ENCODE data around the gene RASSF10.
"Not testable (repeated sequence)": the region's sequence is repeated elsewhere in the genome, so short reads cannot be mapped to it uniquely, and the experiment has no call there.

The RASSF10 gene

GRCh38 chr11:13026722-13027121, 17.6 kb downstream of the RASSF10 start:
- no peak for DNase-seq (ENCODE audit: low spot score)

- DNase-seq (ENCODE audit: low spot score) = no peak
These were observed 19.2 kb downstream of the RASSF10 start for GRCh38 chr11:13028322-13028721.

- no peak for DNase-seq (ENCODE audit: low spot score)
These were observed 20.8 kb downstream of the RASSF10 start for GRCh38 chr11:13029872-13030271.

- DNase-seq (ENCODE audit: low spot score) = no peak
These were observed 21.7 kb downstream of the RASSF10 start for GRCh38 chr11:13030857-13031256.

GRCh38 chr11:13031349-13031748, 22.2 kb downstream of the RASSF10 start:
- no peak for DNase-seq (ENCODE audit: low spot score)

- DNase-seq (ENCODE audit: low spot score) = no peak
These were observed 24.8 kb downstream of the RASSF10 start for GRCh38 chr11:13033760-13034533.

- no peak for DNase-seq (ENCODE audit: low spot score)
These were observed 26.6 kb downstream of the RASSF10 start for GRCh38 chr11:13035711-13036110.

- DNase-seq (ENCODE audit: low spot score) = no peak
These were observed 27.1 kb downstream of the RASSF10 start for GRCh38 chr11:13036235-13036634.

- no peak for DNase-seq (ENCODE audit: low spot score)
These were observed 29.2 kb downstream of the RASSF10 start for GRCh38 chr11:13038366-13038765.

- DNase-seq (ENCODE audit: low spot score) = no peak
These were observed 30.0 kb downstream of the RASSF10 start for GRCh38 chr11:13039126-13039525.

GRCh38 chr11:13040969-13041561, 31.9 kb downstream of the RASSF10 start:
- DNase-seq (ENCODE audit: low spot score) = no peak

GRCh38 chr11:13042873-13043342, 33.8 kb downstream of the RASSF10 start:
- DNase-seq (ENCODE audit: low spot score) = no peak

- DNase-seq (ENCODE audit: low spot score) = no peak
These were observed 35.0 kb downstream of the RASSF10 start for GRCh38 chr11:13043912-13044628.

GRCh38 chr11:13045089-13045488, 36.0 kb downstream of the RASSF10 start:
- DNase-seq (ENCODE audit: low spot score) = not testable (repeated sequence)

GRCh38 chr11:13045734-13046133, 36.6 kb downstream of the RASSF10 start:
- DNase-seq (ENCODE audit: low spot score) = no peak

- no peak for DNase-seq (ENCODE audit: low spot score)
These were observed 37.8 kb downstream of the RASSF10 start for GRCh38 chr11:13046637-13047570.

- no peak for DNase-seq (ENCODE audit: low spot score)
These were observed 38.8 kb downstream of the RASSF10 start for GRCh38 chr11:13047884-13048283.

GRCh38 chr11:13051257-13051656, 42.1 kb downstream of the RASSF10 start:
- DNase-seq (ENCODE audit: low spot score) = no peak

- no peak for DNase-seq (ENCODE audit: low spot score)
These were observed 43.0 kb downstream of the RASSF10 start for GRCh38 chr11:13052130-13052571.

- no peak for DNase-seq (ENCODE audit: low spot score)
These were observed 44.3 kb downstream of the RASSF10 start for GRCh38 chr11:13053255-13053917.

- no peak for DNase-seq (ENCODE audit: low spot score)
These were observed 45.2 kb downstream of the RASSF10 start for GRCh38 chr11:13054278-13054677.

Measured in germinal center (tissue), 1 donor.